Stimulated activated naive CD8-positive, alpha-beta T cell treated with anti-CD3 and anti-CD28 coated beads, Interleukin-15, Interleukin-2, amounts not matched to agents 100 ng/mL and 50 ng/mL, for 24 hours (primary cell): ENCODE results near the gene ATF6B.

Experiments used
- H3K27ac Mint-ChIP-seq: one replicate; pipeline ENCODE4 v1.8.0; 2021; ENCODE audit warnings: mild to moderate bottlenecking, mixed read lengths
- H3K27me3 Mint-ChIP-seq: one replicate; pipeline ENCODE4 v1.8.0; 2021; ENCODE audit warnings: mixed read lengths
- H3K36me3 Mint-ChIP-seq: one replicate; pipeline ENCODE4 v1.8.0; 2021; ENCODE audit warnings: low read depth, mixed read lengths
- H3K4me1 Mint-ChIP-seq: one replicate; pipeline ENCODE4 v1.8.0; 2021; ENCODE audit warnings: low read depth, mixed read lengths
- H3K4me3 Mint-ChIP-seq: one replicate; pipeline ENCODE4 v1.8.0; 2021; ENCODE audit warnings: mild to moderate bottlenecking, mixed read lengths
- H3K9me3 Mint-ChIP-seq: one replicate; pipeline ENCODE4 v1.8.0; 2021; ENCODE audit warnings: mixed read lengths

Gene ATF6B

DNA sequence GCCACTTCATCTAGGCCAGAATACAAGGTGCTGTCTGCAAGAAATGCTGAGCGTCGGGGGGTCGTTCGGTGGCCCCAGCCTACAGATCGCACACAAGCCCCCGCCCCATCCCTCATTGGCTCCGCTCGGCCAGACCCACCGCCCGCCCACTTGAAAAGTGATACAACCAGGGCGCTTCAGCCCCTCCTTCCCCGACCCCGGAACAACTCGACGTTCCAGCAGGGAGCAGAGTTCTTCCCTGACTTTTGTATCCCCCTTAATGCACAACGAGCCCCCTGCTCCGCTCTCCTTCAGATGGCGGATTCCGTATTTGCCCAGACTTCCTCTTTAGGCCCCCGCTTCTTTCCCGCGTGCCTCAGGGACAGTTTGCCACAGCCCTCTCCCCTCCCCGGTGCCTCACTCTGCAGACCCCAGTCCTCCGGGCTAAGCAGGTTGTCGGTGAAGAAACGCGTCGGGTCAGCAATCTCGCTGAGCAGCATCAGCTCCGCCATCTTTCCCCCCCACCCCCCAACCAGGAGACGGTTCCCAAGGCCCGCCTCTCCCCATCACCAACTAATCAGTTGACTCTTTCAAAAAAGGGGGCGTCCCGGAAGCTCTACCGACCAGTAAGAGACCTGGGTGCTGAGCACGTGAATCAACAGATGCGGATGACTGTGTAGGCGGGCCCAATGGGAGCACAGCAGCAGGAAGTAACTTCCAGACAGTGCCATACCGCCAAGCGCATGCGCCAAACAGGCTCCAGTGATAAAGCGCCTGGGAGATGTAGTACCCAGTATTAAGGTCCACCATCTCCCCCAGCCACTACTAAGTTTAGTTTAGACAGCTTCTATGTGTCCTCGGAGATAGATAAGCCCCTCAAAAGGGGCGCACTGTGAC lies at the start of gene ATF6B:
TSS of gene ATF6B (minus strand) at position 530 of the 876 bp plus-strand sequence. CDS start at position 491, 39 bp downstream.
- no peaks in the 10 kb centered on the region for H3K9me3 Mint-ChIP-seq
- peaks cover 52% of the 10 kb centered on the region for H3K4me1 Mint-ChIP-seq
- no peaks in the 10 kb centered on the region for H3K27me3 Mint-ChIP-seq
- peaks cover 21% of the 10 kb centered on the region for H3K36me3 Mint-ChIP-seq
- H3K27ac Mint-ChIP-seq: peak within 1 kb of the TSS; percentile 98
- peak within 1 kb of the TSS; percentile 99 for H3K4me3 Mint-ChIP-seq

DNA sequence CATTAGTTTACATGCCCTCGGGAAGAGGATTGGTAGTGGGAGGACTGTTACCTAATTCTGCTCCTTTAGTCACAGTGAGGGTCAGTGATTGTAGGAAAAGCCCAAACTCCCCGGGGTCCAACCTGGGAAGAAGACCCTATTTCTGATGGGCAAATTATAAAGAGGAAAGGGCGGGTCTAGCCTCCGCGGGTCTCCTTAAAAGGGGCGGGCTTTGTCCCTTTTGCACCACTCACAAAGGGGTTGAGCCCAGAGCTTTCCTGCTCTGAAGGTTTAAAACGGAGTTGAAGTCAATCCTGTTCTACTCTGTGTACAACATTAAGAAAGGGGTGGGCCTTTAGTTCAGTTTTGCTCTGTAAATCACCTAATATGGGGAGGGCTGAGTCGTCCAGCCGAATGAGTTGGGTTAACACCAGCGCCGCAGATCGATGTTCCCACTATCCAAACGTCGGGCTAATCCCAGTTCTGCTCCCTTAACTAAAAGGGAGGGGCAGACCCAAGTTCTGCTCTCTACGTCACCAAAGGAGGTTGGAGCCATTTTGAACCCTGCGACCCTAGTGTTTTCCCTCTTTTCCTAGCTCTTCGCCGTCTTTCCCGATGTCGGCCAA lies 49.2 kb upstream of the ATF6B start:
- H3K27me3 Mint-ChIP-seq: no peaks in the 10 kb centered on the region
- peaks cover 26% of the 10 kb centered on the region for H3K36me3 Mint-ChIP-seq
- no peaks in the 10 kb centered on the region for H3K9me3 Mint-ChIP-seq
- H3K4me1 Mint-ChIP-seq: peaks cover 77% of the 10 kb centered on the region
- H3K4me3 Mint-ChIP-seq: peak overlapping the region; percentile 96
- H3K27ac Mint-ChIP-seq: peak overlapping the region; percentile 96

DNA sequence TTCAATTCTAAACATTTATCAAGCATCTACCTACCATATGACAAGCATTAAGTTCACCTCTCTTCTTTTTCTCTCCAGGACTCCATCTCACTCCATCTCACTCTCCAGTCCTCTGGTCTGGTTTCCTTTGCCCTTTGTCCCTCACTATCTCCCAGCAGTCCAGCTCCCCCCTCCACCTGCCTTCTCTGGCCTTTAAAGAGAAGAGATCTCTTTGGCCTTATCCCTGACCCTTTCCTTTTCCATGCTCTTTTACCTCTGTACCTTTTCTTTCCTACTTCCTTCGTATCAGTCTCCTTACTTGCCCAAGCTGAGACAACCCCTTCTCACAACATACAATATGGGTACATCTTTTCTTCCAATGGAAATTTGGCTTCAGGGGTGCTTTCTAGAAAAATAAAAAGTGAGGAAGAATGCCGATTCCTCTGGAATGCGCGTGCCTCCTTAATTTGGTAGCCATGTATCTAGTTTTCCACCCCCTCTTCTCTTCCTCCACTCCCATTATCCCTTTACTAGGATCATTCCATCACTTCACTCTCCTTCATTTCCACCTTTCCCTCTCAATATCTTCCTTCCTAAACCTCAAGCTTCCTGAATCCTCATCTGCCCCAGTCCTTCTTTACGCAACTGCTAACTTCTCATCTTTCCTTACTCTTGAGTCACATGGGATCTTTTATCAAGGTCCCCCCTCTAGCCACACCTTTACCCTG lies 48.6 kb upstream of the ATF6B start:
- Mint-ChIP-seq H3K27me3 (no peaks in the 10 kb centered on the region), H3K4me1 (peaks cover 77% of the 10 kb centered on the region), H3K36me3 (peaks cover 25% of the 10 kb centered on the region), H3K9me3 (no peaks in the 10 kb centered on the region), H3K27ac (peak overlapping the region; percentile 96), H3K4me3 (peak overlapping the region; percentile 96)

- peak within 1 kb of the TSS; percentile 96 for H3K4me3 Mint-ChIP-seq
- peaks cover 25% of the 10 kb centered on the region for H3K36me3 Mint-ChIP-seq
- peak within 1 kb of the TSS; percentile 96 for H3K27ac Mint-ChIP-seq
- no peaks in the 10 kb centered on the region for H3K27me3 Mint-ChIP-seq
- peaks cover 77% of the 10 kb centered on the region for H3K4me1 Mint-ChIP-seq
- H3K9me3 Mint-ChIP-seq: no peaks in the 10 kb centered on the region
Observed at GRCh38 chr6:32175711-32176475, 47.8 kb upstream of the ATF6B start, which contains the start of gene AGPAT1. AGPAT1 (minus strand) TSS chr6:32176084; CDS start chr6:32171496, 4,588 bp downstream.

DNA sequence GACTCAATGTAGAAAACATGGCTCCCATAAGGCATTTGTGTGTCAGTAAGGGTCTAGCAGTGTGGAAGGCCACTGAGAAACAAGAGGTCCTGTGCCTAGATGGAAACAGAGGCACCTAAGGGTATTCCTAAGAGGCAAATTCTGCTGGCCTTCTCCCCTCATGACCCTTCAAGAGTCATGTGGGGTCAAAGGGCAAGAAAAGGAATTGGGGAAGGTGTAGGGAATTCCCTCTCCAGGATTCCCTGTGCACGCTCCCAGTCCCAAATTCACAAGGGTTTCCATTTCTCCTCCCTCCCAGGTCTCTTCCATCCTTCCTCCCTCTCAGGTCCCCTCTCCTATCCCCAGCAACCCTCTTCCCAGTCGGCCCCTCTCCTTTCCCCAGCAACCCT lies 47.3 kb upstream of the ATF6B start:
- no peaks in the 10 kb centered on the region for H3K9me3 Mint-ChIP-seq
- peaks cover 71% of the 10 kb centered on the region for H3K4me1 Mint-ChIP-seq
- peak overlapping the region; percentile 96 for H3K4me3 Mint-ChIP-seq
- H3K36me3 Mint-ChIP-seq: peaks cover 20% of the 10 kb centered on the region
- H3K27me3 Mint-ChIP-seq: no peaks in the 10 kb centered on the region
- peak overlapping the region; percentile 43 for H3K27ac Mint-ChIP-seq

- no peak overlapping the region for H3K27ac Mint-ChIP-seq
- H3K27me3 Mint-ChIP-seq: no peaks in the 10 kb centered on the region
- peaks cover 23% of the 10 kb centered on the region for H3K36me3 Mint-ChIP-seq
- H3K9me3 Mint-ChIP-seq: no peaks in the 10 kb centered on the region
- peaks cover 62% of the 10 kb centered on the region for H3K4me1 Mint-ChIP-seq
- peak overlapping the region; percentile 96 for H3K4me3 Mint-ChIP-seq
Observed at GRCh38 chr6:32174416-32174815, 46.4 kb upstream of the ATF6B start.

DNA sequence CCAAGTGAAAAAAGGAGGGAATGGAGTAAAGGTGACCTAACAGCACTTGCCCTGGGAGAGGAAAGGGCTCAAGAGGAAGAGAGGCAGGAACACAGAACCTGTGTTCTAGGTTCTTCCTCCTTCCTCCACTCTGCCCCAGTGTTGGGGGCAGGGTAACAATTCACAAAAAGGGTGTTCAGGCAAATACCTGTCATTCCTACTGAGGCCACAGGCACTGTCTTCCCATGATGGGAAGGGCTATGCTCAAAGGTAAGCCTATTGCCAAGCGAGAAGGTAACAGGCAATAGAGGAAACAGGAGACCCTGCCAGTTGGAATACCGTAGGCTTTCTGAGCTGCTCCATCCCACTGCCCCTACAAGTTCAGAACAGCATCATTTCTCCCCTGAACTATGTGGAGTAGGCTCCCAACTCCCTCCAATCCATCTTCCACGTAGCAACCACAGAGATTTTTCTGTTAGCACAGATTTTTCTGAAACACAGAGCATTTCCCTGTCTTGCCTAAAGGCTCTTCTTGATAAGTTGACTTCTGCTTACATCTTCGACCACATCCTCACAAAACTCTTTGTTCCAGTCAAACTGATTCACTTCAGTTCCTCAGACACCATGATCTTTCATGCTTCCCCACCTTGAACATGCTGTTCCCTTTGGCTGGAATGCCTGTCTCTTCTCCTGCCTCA lies 45.1 kb upstream of the ATF6B start:
- H3K4me1 Mint-ChIP-seq: peaks cover 52% of the 10 kb centered on the region
- peaks cover 19% of the 10 kb centered on the region for H3K36me3 Mint-ChIP-seq
- H3K27ac Mint-ChIP-seq: no peak overlapping the region

DNA sequence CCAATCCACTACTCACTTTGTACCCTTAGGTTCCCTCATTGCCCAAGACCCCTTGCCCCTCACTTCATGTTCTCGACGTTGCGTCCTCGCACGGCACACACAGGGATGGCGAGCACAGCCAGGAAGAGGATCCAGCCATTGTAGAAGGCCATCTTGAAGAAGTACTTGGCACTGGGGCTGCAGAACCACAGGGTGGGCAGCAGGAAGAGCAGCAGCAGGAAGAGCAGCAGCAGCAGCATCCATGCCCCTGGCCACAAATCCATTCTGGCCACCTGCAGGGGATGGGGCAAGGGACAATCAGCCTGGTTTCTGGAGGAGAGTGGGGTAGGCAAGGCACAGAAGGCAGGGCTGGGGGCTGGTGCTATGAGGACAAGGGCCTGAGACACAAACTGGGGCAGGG lies 43.2 kb upstream of the ATF6B start:
- Mint-ChIP-seq H3K9me3 (no peaks in the 10 kb centered on the region), H3K27ac (no peak overlapping the region), H3K4me3 (no peak overlapping the region), H3K27me3 (no peaks in the 10 kb centered on the region), H3K36me3 (peaks cover 26% of the 10 kb centered on the region), H3K4me1 (peaks cover 32% of the 10 kb centered on the region)

More for the DNA sequence above, 45.1 kb upstream of the ATF6B start:
- H3K9me3 Mint-ChIP-seq: no peaks in the 10 kb centered on the region
- no peaks in the 10 kb centered on the region for H3K27me3 Mint-ChIP-seq
- H3K4me3 Mint-ChIP-seq: no peak overlapping the region

DNA sequence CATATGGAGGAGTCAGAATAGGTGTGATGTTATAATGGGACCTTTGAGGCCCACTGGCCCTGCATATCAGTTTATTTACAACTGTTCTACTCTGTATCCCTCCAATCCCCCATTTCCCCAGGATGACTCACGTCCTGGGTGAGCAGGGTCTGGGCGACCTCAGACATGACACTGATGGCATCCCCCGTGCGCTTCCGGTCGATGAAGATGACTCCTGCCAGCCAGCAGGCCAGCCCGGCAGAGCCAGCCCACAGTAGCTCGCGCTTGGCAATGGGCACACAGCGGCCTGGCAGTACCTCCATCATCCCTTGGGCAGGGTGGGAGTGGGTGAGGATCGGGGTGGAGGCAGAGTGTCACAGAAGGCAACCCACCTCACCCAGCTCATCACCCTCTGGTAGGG lies 42.2 kb upstream of the ATF6B start:
- Mint-ChIP-seq H3K27ac (no peak overlapping the region), H3K4me3 (no peak overlapping the region), H3K9me3 (no peaks in the 10 kb centered on the region), H3K4me1 (peaks cover 29% of the 10 kb centered on the region), H3K27me3 (no peaks in the 10 kb centered on the region), H3K36me3 (peaks cover 26% of the 10 kb centered on the region)

- no peak overlapping the region for H3K4me3 Mint-ChIP-seq
- H3K27ac Mint-ChIP-seq: peak overlapping the region; percentile 26
- no peaks in the 10 kb centered on the region for H3K9me3 Mint-ChIP-seq
- H3K4me1 Mint-ChIP-seq: peaks cover 16% of the 10 kb centered on the region
- no peaks in the 10 kb centered on the region for H3K27me3 Mint-ChIP-seq
- H3K36me3 Mint-ChIP-seq: peaks cover 31% of the 10 kb centered on the region
Observed at GRCh38 chr6:32168807-32169591, 41.0 kb upstream of the ATF6B start.

DNA sequence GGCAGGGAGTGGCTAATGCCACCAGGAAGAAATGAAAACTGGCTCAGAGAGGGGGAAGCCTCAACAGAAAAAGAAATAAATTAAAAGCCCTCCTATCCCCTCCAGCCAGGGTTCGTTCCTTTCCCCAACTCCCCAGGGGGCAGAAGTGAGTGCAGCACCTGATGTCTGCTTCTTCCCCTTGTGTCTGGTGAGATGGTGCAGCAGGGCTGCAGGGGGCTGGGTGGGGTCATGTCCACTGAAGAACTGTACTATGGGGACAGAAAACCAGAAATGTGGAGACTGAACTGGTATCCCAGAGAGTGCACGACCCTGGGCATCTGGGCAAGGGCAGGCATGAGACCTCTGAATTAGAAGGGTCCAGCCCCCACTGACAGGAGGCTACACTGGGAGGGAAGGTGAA lies 40.3 kb upstream of the ATF6B start:
- no peak overlapping the region for H3K4me3 Mint-ChIP-seq
- H3K9me3 Mint-ChIP-seq: no peaks in the 10 kb centered on the region
- H3K27ac Mint-ChIP-seq: no peak overlapping the region
- peaks cover 9% of the 10 kb centered on the region for H3K4me1 Mint-ChIP-seq
- peaks cover 31% of the 10 kb centered on the region for H3K36me3 Mint-ChIP-seq
- H3K27me3 Mint-ChIP-seq: no peaks in the 10 kb centered on the region

- Mint-ChIP-seq H3K4me1 (peaks cover 4% of the 10 kb centered on the region), H3K27me3 (no peaks in the 10 kb centered on the region), H3K27ac (no peak overlapping the region), H3K9me3 (no peaks in the 10 kb centered on the region), H3K36me3 (peaks cover 36% of the 10 kb centered on the region), H3K4me3 (no peak overlapping the region)
Observed at GRCh38 chr6:32167761-32168262, 39.8 kb upstream of the ATF6B start.

GRCh38 chr6:32167154-32167760 lies 39.2 kb upstream of the ATF6B start:
- Mint-ChIP-seq H3K4me1 (no peaks in the 10 kb centered on the region), H3K27ac (no peak overlapping the region), H3K36me3 (peaks cover 40% of the 10 kb centered on the region), H3K4me3 (no peak overlapping the region), H3K27me3 (no peaks in the 10 kb centered on the region), H3K9me3 (no peaks in the 10 kb centered on the region)
